OCI-M2 (cell line): ENCODE data around the gene POPDC3.
"Not testable (repeated sequence)": the region's sequence is repeated elsewhere in the genome, so short reads cannot be mapped to it uniquely, and the experiment has no call there.

Source experiments
- DNase-seq: peaks from one replicate; lab custom pipeline; 2025; ENCODE audit not compliant: unreplicated experiment; lab: John Stamatoyannopoulos, UW

Gene POPDC3

GRCh38 chr6:105196076-105196475 is 16.3 kb upstream of the POPDC3 start:
- DNase-seq, result no peak

DNA sequence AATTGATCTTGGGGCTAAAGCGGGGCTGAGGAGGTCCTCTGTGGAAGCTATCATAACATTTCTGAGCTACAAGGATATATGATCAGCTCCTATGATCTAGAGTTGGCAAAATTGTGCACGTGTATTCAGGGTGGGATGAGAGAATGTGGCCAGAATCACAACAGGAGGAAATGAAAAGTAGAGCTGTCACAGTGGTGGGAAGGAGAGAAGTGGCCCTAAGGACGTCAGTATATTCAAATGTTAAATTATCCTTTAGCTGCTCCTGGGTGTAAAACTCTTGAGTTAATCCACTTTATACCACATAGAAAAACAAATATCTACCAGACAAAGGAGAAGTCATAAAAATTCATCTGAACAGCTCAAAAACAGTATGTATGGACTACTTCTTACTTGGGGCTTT is 14.8 kb upstream of the POPDC3 start:
- DNase-seq, result no peak

DNA sequence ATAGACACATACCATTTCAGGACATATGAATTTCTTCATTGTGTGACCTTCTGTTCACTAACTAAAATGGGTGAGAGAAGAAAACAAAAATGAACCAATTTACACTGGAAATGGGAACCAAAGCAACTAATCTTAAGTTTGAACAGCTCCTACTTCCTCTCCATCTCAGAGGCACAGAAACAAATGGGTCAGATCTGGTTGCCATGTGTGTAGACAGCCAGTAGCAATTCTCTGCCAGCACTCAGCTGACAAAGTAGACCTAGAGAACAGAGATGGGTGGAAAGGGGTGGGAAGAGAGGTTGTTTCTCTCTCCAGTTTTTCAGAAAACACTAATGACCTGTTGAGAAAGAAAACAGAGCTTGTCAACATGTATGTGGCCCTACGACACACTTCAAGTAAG is 14.3 kb upstream of the POPDC3 start:
- DNase-seq, result no peak

DNA sequence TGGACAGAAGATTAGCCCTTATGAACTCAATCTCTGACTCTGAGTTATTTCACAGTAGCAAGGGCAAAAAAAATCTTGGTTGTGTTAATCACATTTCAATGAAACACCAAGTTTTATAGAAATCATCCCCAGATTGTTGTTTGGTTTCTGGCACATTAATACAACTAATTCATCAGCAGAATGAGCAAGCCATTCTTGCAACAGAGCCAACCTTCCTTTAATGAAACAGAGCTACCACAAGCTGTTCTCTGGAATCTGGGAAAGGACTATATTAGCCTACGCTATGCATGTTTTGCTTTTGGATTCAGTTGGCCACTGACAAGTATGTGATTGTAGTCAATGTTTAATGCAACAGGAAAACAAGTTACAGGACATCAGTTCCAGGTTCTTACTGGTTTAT is 13.8 kb upstream of the POPDC3 start:
- DNase-seq, result no peak

GRCh38 chr6:105192707-105193465 is 13.1 kb upstream of the POPDC3 start:
- no peak for DNase-seq

GRCh38 chr6:105191351-105191750 is 11.5 kb upstream of the POPDC3 start:
- DNase-seq, result no peak

DNA sequence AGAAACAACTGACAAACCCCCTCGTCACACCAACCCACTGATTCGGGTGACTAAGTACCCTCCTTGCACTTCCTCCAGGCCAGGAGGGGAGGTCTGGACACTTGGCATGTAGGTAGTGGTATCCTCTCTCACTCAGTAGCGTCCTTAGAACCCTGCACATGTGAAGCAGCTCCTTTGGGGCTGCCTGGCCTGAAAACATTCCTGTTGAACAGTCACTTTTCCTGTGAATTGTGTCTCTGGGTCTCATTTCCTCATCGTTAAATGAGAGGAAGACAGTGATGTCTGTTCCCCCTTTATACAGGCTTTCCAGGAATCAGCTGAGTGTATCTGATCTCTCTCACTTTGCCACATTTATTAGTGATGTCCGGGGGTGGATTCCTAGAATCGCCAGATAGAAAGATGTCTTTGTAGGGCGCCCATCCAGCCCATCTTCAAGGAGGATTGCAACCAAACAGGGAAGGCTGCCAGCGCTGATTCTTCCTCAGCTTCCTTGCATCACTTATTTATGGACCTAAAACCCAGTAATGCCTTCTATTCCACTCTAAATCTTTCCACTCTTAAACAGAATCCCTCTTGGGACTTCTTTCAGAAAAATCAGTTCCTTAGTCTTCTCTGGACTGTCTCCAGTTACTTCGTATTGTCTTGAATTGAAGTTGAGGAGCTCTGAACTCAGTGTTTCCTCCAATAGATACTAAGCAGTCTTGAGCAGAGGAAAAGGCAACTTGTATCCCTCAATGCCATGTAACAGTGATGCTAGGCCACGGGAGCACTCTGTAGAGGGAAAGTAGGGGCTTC is 9.4 kb upstream of the POPDC3 start:
- DNase-seq, result no peak

DNA sequence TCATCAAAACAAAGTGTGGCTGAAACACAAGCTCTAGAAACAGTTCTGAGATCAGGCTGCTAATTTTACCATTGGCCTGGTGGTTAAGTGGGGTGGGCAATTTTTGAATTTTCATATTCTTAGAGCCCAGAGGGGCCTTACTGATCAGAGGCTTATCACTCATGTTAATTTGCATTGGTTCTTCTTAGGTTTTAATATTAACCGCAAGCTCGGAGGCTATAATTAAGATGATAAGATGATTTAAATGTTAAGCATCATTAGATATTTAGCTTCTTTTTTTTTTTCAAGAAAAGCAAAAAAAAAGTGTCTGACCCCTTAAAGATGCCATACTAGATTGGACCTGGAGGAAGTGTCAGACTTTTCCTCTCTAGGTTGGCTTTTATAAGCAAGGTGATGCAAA is 8.4 kb upstream of the POPDC3 start:
- DNase-seq, result no peak

DNA sequence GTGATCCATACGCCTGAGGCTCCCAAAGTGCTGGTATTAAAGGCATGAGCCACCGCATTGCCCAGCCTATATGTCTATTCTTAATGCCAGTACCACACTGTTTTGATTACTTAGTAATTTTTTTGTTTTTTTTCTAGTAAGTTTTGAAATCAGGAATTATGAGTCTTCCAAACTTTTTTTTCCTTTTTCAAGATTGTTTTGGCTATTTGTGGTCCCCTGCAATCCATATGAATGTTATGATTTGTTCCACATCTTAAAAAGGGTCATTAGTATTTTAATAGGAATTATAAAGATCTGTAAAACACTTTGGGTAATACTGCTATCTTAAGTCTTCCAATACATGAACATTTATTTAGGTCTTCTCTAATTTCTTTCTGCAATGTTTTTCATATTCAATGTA is 6.8 kb upstream of the POPDC3 start:
- no peak for DNase-seq

DNA sequence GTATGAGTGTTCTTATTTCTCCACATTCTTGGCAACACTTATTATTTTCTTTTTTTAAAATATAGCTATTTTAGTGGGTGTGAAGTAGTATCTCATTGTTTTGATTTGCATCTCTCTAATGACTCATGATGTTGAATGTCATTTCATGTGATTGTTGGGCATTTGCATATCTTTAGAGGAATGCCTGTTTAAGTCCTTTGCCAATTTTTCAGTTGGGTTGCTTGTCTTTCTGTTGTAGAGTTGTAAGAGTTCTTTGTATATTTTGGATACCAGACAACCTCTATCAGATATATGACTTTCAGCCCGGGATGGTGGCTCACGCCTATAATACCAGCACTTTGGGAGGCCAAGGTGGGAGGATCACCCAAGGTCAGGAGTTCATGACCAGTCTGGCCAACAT is 5.1 kb upstream of the POPDC3 start:
- no peak for DNase-seq

DNA sequence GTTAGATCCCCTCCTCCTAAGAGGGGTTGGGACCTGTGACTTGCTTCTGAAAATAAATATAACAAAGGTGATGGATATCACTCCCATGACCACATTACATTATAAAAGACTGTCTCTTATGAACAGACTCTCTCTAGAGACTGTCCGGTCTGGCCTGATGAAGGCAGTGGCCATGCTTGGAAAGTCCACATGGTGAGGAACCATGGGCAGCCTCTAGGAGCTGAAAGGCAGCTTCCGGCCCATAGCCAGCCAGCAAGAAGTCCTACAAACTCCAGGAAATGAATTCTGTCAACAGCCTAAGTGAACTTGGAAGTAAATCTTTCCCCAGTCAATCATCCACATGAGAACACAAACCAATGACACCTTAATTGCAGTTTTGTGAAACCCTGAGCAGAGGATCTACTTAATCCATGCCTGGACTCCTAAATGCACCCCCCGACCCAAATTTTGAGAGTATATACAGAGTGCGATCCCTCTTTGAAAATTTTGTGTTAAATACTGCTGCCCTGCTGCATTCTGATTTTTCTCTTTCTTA is 2.2 kb upstream of the POPDC3 start:
- no peak for DNase-seq

DNA sequence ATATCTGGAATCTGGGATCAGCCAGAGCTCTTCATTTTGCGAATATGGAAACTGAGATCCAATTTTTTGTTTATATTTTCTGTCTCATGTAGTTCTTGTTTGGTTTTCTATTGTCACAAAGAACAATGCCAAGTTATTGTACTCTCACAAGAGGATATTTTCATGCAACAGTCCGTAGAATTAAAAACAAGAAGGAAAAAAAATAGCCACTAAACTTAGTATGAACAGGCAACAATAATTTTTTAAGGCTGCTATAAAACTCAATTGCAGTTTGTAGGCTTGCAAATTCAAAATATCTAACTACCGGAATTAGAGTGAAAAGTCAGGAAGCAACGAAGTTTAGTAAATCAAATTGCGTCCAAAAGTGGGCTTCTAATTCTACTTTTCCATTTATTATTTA is 1.2 kb downstream of the POPDC3 start:
- no peak for DNase-seq

DNA sequence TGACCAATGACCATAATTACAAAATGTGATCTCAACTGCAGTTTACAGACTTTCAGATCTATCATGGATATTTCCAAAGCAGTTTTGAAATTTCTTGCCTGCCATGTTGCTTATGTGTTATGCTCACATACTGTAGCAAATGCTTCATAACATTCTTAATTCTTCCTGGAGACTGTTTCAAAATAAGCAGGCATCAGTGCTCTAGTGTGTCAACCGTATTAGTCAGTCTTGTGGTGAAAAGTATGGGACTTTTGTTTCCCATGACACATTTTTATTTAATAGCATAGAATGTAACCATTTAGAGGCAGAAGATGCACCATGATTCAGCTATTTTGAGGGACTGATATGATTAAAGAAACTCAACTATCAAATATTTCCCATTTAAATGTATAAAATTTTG is 1.7 kb downstream of the POPDC3 start:
- no peak for DNase-seq

DNA sequence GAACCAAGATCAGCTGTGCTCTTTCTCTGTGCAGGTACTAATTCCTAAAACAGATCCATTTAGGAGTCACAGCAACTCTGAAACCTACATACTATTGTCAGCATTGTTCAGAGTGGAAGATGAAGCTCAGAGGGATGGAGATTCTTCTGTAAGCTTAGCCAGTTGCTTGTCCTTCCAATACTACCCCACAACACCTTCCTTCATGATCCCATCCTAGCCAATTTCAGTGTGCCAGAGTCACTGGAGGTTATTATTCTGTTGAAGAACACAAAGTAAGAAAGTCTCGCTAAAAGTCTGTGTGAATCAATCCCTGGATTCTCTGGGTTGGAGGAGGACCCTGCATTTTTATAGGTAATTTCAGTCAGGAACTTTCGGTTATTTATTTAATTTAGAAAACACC is 2.3 kb downstream of the POPDC3 start:
- DNase-seq, result no peak

GRCh38 chr6:105174512-105174911 is 5.3 kb downstream of the POPDC3 start:
- DNase-seq, result no peak

DNA sequence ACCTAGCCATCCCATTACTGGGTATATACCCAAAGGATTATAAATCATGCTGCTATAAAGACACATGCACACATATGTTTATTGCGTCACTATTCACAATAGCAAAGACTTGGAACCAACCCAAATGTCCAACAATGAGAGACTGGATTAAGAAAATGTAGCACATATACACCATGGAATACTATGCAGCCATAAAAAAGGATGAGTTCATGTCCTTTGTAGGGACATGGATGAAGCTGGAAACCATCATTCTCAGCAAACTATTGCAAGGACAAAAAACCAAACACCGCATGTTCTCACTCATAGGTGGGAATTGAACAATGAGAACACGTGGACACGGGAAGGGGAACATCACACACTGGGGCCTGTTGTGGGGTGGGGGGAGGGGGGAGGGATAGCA is 7.3 kb downstream of the POPDC3 start:
- not testable (repeated sequence) for DNase-seq

GRCh38 chr6:105170059-105170458 is 9.8 kb downstream of the POPDC3 start:
- no peak for DNase-seq

DNA sequence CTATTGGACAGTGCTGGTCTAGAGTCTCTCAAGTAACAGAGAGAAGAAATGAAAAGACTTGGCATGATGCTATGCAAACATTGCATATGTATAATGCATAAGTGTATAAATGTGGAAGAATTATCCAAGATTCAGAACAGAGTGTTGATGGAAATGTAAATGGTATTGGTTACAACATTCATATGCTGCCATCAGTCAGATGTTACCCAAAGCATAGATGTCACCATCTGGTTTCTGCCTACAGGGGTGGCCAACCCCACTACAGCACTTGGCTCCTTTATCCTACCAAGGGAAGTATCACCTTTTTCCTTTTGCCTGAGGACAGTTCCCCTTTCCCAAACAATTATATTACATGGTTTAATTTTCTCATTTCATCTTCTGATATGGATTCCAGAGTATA is 11.9 kb downstream of the POPDC3 start:
- no peak for DNase-seq

- DNase-seq, result no peak
Measured at GRCh38 chr6:105164418-105164817, 15.4 kb downstream of the POPDC3 start.

DNA sequence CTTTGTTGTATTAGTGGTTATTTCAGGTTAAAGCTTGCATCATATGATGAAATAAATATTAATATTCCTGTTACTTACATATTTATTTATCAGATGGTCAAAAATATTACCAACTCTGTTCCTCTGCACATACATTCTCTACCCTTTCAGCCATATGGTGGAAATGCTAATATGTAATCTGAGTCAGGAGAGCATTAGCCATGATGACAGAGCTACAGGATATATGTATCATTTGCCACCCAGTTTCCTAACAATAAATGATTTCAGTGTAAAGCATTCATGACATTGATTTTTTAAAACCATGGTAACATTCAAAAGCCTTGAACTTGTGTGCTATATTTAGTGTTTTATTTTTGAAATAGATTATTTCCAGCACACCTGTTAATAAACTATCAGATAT is 16.6 kb downstream of the POPDC3 start:
- no peak for DNase-seq

- DNase-seq, result no peak
Measured at GRCh38 chr6:105162377-105162776, 17.4 kb downstream of the POPDC3 start.

DNA sequence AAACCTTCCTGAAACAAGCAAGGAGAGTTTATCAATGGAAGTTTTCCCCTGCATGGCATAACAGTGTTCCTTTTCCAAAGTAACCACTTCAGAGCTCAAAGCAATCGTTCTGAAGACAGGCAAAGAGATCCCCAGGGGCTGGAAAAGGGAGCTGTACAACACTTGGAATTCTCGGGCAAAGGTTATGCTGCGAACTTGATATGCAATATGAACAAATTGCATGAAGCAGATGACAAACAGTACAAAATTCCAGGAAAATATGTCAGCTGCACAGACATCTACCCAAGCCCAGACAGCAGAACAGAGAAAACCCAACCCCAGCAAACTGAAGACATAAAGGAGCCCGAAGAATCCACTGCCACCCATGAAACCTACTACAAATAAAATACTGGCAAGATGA is 18.4 kb downstream of the POPDC3 start:
- no peak for DNase-seq
